C4-2B (cell line): ENCODE measurements around the gene SLC26A4.

ENCODE experiments used
- ZFX ChIP-seq: fragments of 450-650 bp; IDR thresholded peaks from 2 replicates; pipeline ENCODE4 v1.6.1; 2017
- TF ChIP-seq, protein P1 (sequence below): fragments of 450-650 bp; conservative IDR thresholded peaks from 2 replicates; pipeline ENCODE4 v1.5.1; 2017; ENCODE audit warnings: mild to moderate bottlenecking

DNA sequence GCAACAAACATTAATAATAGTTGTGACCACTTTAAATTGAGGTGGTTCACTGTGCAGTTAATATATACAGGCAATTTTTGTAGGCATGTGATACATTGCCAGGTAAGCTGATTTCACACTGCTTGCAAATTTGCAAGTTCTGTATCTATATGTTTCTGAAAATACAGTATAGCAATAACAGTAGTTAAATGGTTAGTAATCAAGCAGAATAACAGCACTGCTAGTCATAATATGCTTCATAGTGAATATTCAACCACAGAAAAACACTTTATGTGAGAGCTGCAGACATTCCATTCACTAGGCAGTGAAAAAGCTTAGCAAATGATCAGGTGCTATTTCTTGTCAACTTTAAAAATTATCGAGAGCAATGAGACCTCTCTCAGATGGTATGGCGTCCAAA, 28.9 kb downstream of the SLC26A4 start:
- TF ChIP-seq, protein P1, sequence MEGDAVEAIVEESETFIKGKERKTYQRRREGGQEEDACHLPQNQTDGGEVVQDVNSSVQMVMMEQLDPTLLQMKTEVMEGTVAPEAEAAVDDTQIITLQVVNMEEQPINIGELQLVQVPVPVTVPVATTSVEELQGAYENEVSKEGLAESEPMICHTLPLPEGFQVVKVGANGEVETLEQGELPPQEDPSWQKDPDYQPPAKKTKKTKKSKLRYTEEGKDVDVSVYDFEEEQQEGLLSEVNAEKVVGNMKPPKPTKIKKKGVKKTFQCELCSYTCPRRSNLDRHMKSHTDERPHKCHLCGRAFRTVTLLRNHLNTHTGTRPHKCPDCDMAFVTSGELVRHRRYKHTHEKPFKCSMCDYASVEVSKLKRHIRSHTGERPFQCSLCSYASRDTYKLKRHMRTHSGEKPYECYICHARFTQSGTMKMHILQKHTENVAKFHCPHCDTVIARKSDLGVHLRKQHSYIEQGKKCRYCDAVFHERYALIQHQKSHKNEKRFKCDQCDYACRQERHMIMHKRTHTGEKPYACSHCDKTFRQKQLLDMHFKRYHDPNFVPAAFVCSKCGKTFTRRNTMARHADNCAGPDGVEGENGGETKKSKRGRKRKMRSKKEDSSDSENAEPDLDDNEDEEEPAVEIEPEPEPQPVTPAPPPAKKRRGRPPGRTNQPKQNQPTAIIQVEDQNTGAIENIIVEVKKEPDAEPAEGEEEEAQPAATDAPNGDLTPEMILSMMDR = no peak
- no peak for TF ChIP-seq ZFX
